MM.1S (cell line): ENCODE data around the gene MISFA.
"Not testable (repeated sequence)": the region's sequence is repeated elsewhere in the genome, so short reads cannot be mapped to it uniquely, and the experiment has no call there.

Experiments used
- EZH2 ChIP-seq: fragments of 300-600 bp; sonication (generic); optimal IDR thresholded peaks from 2 replicates; pipeline ENCODE3; 2017; ENCODE audit warnings: low read depth, mild to moderate bottlenecking, antibody characterized with exemption, low read length, mixed read lengths
- TF ChIP-seq, protein P1 (sequence below): fragments of 300-600 bp; sonication (generic); IDR thresholded peaks from 2 replicates; pipeline ENCODE4 v1.5.1; 2016; ENCODE audit warnings: antibody characterized with exemption, low read length, mixed read lengths

DNA sequence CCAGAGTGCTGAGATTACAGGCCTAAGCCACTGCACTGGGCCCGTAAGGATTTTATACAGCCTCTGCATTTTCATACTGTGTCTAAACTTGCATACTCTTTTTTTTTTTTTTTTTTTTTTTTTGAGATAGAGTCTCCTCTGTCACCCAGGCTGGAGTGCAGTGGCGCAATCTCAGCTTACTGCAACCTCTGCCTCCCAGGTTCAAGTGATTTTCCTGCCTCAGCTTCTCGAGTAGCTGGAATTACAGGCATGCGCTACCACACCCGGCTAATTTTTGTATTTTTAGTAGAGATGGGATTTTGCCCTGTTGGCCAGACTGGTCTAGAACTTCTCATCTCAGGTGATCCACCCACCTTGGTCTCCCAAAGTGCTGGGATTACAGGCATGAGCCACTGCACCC is 5.5 kb upstream of the MISFA start:
- TF ChIP-seq, protein P1, sequence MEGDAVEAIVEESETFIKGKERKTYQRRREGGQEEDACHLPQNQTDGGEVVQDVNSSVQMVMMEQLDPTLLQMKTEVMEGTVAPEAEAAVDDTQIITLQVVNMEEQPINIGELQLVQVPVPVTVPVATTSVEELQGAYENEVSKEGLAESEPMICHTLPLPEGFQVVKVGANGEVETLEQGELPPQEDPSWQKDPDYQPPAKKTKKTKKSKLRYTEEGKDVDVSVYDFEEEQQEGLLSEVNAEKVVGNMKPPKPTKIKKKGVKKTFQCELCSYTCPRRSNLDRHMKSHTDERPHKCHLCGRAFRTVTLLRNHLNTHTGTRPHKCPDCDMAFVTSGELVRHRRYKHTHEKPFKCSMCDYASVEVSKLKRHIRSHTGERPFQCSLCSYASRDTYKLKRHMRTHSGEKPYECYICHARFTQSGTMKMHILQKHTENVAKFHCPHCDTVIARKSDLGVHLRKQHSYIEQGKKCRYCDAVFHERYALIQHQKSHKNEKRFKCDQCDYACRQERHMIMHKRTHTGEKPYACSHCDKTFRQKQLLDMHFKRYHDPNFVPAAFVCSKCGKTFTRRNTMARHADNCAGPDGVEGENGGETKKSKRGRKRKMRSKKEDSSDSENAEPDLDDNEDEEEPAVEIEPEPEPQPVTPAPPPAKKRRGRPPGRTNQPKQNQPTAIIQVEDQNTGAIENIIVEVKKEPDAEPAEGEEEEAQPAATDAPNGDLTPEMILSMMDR = not testable (repeated sequence)
- TF ChIP-seq EZH2 = not testable (repeated sequence)
